ENCODE measurements around the gene ARF1. TPM values are rescaled to one million over a fixed set of nuclear protein-coding genes. Genes with fewer than 3 reads are reported as not detected.

Gene ARF1
- total and polyA plus RNA-seq, 10 of the 15 experiments (the other 5 are each of a cell fraction or from before 2014, with no cell fraction given) = 48.4 to 508 (median 283) TPM

DNA sequence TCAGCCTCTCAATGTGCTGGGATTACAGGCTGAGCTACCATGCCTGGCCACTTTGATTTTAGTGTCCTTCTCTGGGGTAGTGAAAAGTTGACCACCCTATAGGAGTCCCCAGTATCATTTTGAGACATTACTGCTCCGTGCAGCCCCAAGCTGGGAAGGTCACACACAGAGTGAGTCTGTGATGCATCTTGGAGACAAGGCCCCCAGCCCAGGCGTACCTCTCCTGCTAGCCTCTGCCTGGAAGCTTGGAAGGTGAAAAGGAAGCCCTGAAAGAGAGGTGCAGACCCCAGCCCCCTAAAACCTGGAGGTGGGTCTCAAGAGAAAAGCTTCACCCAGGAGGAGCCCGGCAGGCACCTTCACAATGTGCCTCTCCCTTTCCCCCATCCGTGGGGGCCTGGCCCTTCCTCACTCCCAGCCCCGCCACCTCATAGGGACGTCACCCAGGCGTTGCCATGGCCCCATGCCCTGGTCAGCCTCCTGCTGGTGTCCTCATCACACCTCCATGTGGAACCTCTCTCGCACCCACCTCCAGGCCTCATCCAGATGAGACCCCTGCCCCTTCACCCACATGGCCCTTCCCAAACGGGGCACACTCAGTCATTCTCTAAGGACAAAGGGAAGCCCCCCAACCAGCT, 5.6 kb upstream of the ARF1 start:
- CTCF ChIA-PET = interaction anchor here (0.8 to 1.1 kb wide), 3 partner anchors 55 to 125 kb away, joined by 3 to 4 read pairs (median 3); no protein-coding TSS in a partner anchor
- no peak for ATAC-seq

More for the DNA sequence above, 5.6 kb upstream of the ARF1 start:
- Histone ChIP-seq H3K36me3 (ENCODE audit: control insufficient read depth in 2 of 2, insufficient read depth in 2 of 2, low read length in 1 of 2) (no peaks in the 10 kb centered on the region), H3K4me3 (no peak overlapping the region), H2AFZ (ENCODE audit: control insufficient read depth, low read depth, low read length) (no peak overlapping the region), H3K79me2 (ENCODE audit: control insufficient read depth, insufficient read depth, low read length) (peaks cover 25% of the 10 kb centered on the region), H3K9me3 (replicated peaks; ENCODE audit: control insufficient read depth, insufficient read depth, low read length) (no peaks in the 10 kb centered on the region), H3K4me1 (ENCODE audit: control insufficient read depth, insufficient read depth, low read length) (peaks cover 4% of the 10 kb centered on the region; the same call in 1 of the 2 replicates), H3K27me3 (replicated peaks in 1 of 2; ENCODE audit: control insufficient read depth in 2 of 2, insufficient read depth in 2 of 2, low read length in 1 of 2) (no peaks in the 10 kb centered on the region), H3K27ac (ENCODE audit: control insufficient read depth, insufficient read depth) (no peak overlapping the region), H3K9ac (ENCODE audit: control insufficient read depth, insufficient read depth, low read length) (no peak overlapping the region), H3K4me2 (ENCODE audit: control insufficient read depth, insufficient read depth) (no peak overlapping the region), H4K20me1 (ENCODE audit: control insufficient read depth, insufficient read depth) (peaks cover 3% of the 10 kb centered on the region; the same call in 1 of the 2 replicates)
- BruUV-seq (replicated peaks) = no TSS peak
- intact Hi-C loops (cut with micrococcal nuclease; ENCODE audit: unreplicated experiment) = loop anchor here (10.0 kb wide), 1 partner anchor 312 kb away; no protein-coding TSS in a partner anchor
- in situ Hi-C loops (cut with MboI) = no loop called here
- FAIRE-seq = no peak
- TF ChIP-seq, protein P1, sequence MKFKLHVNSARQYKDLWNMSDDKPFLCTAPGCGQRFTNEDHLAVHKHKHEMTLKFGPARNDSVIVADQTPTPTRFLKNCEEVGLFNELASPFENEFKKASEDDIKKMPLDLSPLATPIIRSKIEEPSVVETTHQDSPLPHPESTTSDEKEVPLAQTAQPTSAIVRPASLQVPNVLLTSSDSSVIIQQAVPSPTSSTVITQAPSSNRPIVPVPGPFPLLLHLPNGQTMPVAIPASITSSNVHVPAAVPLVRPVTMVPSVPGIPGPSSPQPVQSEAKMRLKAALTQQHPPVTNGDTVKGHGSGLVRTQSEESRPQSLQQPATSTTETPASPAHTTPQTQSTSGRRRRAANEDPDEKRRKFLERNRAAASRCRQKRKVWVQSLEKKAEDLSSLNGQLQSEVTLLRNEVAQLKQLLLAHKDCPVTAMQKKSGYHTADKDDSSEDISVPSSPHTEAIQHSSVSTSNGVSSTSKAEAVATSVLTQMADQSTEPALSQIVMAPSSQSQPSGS (IDR thresholded peaks at IDR 0.05; ENCODE audit: low read length) = no peak
- no peak for TF ChIP-seq GATAD2B (conservative IDR thresholded peaks at IDR 0.05; ENCODE audit: low read depth)
- TF ChIP-seq, protein P2, sequence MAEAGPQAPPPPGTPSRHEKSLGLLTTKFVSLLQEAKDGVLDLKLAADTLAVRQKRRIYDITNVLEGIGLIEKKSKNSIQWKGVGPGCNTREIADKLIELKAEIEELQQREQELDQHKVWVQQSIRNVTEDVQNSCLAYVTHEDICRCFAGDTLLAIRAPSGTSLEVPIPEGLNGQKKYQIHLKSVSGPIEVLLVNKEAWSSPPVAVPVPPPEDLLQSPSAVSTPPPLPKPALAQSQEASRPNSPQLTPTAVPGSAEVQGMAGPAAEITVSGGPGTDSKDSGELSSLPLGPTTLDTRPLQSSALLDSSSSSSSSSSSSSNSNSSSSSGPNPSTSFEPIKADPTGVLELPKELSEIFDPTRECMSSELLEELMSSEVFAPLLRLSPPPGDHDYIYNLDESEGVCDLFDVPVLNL (IDR thresholded peaks at IDR 0.05; ENCODE audit: low read depth, low read length) = no peak
- TF ChIP-seq, protein P3, sequence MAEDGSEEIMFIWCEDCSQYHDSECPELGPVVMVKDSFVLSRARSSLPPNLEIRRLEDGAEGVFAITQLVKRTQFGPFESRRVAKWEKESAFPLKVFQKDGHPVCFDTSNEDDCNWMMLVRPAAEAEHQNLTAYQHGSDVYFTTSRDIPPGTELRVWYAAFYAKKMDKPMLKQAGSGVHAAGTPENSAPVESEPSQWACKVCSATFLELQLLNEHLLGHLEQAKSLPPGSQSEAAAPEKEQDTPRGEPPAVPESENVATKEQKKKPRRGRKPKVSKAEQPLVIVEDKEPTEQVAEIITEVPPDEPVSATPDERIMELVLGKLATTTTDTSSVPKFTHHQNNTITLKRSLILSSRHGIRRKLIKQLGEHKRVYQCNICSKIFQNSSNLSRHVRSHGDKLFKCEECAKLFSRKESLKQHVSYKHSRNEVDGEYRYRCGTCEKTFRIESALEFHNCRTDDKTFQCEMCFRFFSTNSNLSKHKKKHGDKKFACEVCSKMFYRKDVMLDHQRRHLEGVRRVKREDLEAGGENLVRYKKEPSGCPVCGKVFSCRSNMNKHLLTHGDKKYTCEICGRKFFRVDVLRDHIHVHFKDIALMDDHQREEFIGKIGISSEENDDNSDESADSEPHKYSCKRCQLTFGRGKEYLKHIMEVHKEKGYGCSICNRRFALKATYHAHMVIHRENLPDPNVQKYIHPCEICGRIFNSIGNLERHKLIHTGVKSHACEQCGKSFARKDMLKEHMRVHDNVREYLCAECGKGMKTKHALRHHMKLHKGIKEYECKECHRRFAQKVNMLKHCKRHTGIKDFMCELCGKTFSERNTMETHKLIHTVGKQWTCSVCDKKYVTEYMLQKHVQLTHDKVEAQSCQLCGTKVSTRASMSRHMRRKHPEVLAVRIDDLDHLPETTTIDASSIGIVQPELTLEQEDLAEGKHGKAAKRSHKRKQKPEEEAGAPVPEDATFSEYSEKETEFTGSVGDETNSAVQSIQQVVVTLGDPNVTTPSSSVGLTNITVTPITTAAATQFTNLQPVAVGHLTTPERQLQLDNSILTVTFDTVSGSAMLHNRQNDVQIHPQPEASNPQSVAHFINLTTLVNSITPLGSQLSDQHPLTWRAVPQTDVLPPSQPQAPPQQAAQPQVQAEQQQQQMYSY (CRISPR knock-in tag; IDR thresholded peaks at IDR 0.05) = no peak
- no peak for TF ChIP-seq RCOR1 (conservative IDR thresholded peaks at IDR 0.05; ENCODE audit: low read depth, low read length)
- no peak for TF ChIP-seq ZNF217 (IDR thresholded peaks at IDR 0.05)
- TF ChIP-seq CREB1 (IDR thresholded peaks at IDR 0.05; ENCODE audit: low read depth) = no peak
- SMC1A ChIA-PET (ENCODE audit: uncharacterized antibody, unreplicated experiment) = interaction anchor here (0.8 kb wide), 1 partner anchor 77 kb away, joined by 3 read pairs; no protein-coding TSS in a partner anchor
- RAD21 ChIA-PET (ENCODE audit: unreplicated experiment) = interaction anchor here (0.6 kb wide), 1 partner anchor 72 kb away, joined by 3 read pairs; no protein-coding TSS in a partner anchor
- DNase-seq (ENCODE audit: low read depth, low spot score) = no peak
- 67% methylated on average over 7 of the region's 9 CpGs for WGBS (ENCODE audit: insufficient coverage, insufficient replicate concordance, low lambda C conversion rate, missing lambda C conversion rate)
- POLR2A ChIA-PET = no interaction called here

All from GM12878 (cell line).